ENCODE measurements around the gene EPN2.

Gene EPN2

GRCh38 chr17:19381741-19382444 lies 144.7 kb downstream of the EPN2 start:
- DNase-seq (ENCODE audit: low spot score), result no peak

GRCh38 chr17:19382531-19383444 lies 145.6 kb downstream of the EPN2 start:
- DNase-seq (ENCODE audit: low spot score), result no peak

GRCh38 chr17:19383681-19384470 lies 146.7 kb downstream of the EPN2 start:
- DNase-seq (ENCODE audit: low spot score), result no peak

GRCh38 chr17:19384723-19385391 lies 147.7 kb downstream of the EPN2 start:
- DNase-seq (ENCODE audit: low spot score), result no peak

- DNase-seq (ENCODE audit: low spot score), result no peak
These were observed 148.4 kb downstream of the EPN2 start for GRCh38 chr17:19385521-19385983.
